Glutamatergic neuron (in vitro differentiated cells): ENCODE measurements around the gene DAPK1. TPM values are rescaled to one million over a fixed set of nuclear protein-coding genes. Genes with fewer than 3 reads are reported as not detected.

Experiments used
- DNase-seq: peaks from one replicate; pipeline ENCODE4 v3.0.0; 2022
- H3K27ac Mint-ChIP-seq: one replicate; pipeline ENCODE4 v1.8.0; 2020; ENCODE audit warnings: mild to moderate bottlenecking, mixed read lengths, inconsistent platforms; ENCODE audit not compliant: unreplicated experiment
- H3K27me3 Mint-ChIP-seq: one replicate; pipeline ENCODE4 v1.8.0; 2020; ENCODE audit warnings: mild to moderate bottlenecking, moderate library complexity, mixed read lengths, inconsistent platforms; ENCODE audit not compliant: unreplicated experiment
- H3K36me3 Mint-ChIP-seq: one replicate; pipeline ENCODE4 v1.8.0; 2020; ENCODE audit warnings: mild to moderate bottlenecking, mixed read lengths, inconsistent platforms; ENCODE audit not compliant: unreplicated experiment
- H3K4me1 Mint-ChIP-seq: one replicate; pipeline ENCODE4 v1.8.0; 2020; ENCODE audit warnings: mild to moderate bottlenecking, low read depth, mixed read lengths, inconsistent platforms; ENCODE audit not compliant: unreplicated experiment
- H3K4me3 Mint-ChIP-seq: one replicate; pipeline ENCODE4 v1.8.0; 2020; ENCODE audit warnings: mild to moderate bottlenecking, mixed read lengths, inconsistent platforms; ENCODE audit not compliant: unreplicated experiment
- H3K9me3 Mint-ChIP-seq: one replicate; pipeline ENCODE4 v1.8.0; 2020; ENCODE audit warnings: mild to moderate bottlenecking, moderate library complexity, mixed read lengths, inconsistent platforms; ENCODE audit not compliant: unreplicated experiment
- CTCF ChIP-seq: fragments of 200-600 bp; sonication (generic); IDR thresholded peaks from one replicate; pipeline ENCODE4 v1.5.0; 2021; ENCODE audit not compliant: partially characterized antibody, unreplicated experiment
- total RNA-seq: library from RNA; stranded (reverse); fragmentation: NEBNext Ultra II Directional; extraction: Animal tissue kit (Norgen Biotek cat#: 25700); gene quantifications from one replicate; pipeline ENCODE4 v1.2.1, GENCODE V29; 2021; ENCODE audit not compliant: unreplicated experiment

The DAPK1 gene
- total RNA-seq, 1 donor from 2014 or later, result 384 TPM

GRCh38 chr9:87710443-87710842 is 212.8 kb downstream of the DAPK1 start:
- peaks cover 12% of the 10 kb centered on the region for H3K36me3 Mint-ChIP-seq

GRCh38 chr9:87711857-87712800 is 214.5 kb downstream of the DAPK1 start:
- Mint-ChIP-seq H3K27me3 (peaks cover 10% of the 10 kb centered on the region), H3K9me3 (peaks cover 10% of the 10 kb centered on the region), H3K36me3 (peaks cover 6% of the 10 kb centered on the region), H3K4me3 (no peak overlapping the region), H3K4me1 (peaks cover 8% of the 10 kb centered on the region), H3K27ac (no peak overlapping the region)
- TF ChIP-seq CTCF, result no peak
- DNase-seq, result no peak

More at GRCh38 chr9:87710443-87710842, 212.8 kb downstream of the DAPK1 start:
- Mint-ChIP-seq H3K9me3 (peaks cover 10% of the 10 kb centered on the region), H3K4me3 (no peak overlapping the region), H3K27me3 (peaks cover 10% of the 10 kb centered on the region), H3K27ac (no peak overlapping the region), H3K4me1 (peaks cover 8% of the 10 kb centered on the region)
- no peak for DNase-seq
- no peak for TF ChIP-seq CTCF

GRCh38 chr9:87712801-87713277 is 215.2 kb downstream of the DAPK1 start:
- Mint-ChIP-seq H3K4me1 (peaks cover 6% of the 10 kb centered on the region), H3K9me3 (peaks cover 6% of the 10 kb centered on the region), H3K4me3 (no peak overlapping the region), H3K27me3 (peaks cover 7% of the 10 kb centered on the region), H3K27ac (peak overlapping the region; percentile 54), H3K36me3 (no peaks in the 10 kb centered on the region)
- no peak for DNase-seq
- no peak for TF ChIP-seq CTCF

- no peak overlapping the region for H3K4me3 Mint-ChIP-seq
- H3K27me3 Mint-ChIP-seq, result peaks cover 7% of the 10 kb centered on the region
- no peaks in the 10 kb centered on the region for H3K36me3 Mint-ChIP-seq
- DNase-seq, result no peak
- H3K27ac Mint-ChIP-seq, result peak overlapping the region; percentile 54
- peaks cover 6% of the 10 kb centered on the region for H3K4me1 Mint-ChIP-seq
- no peak for TF ChIP-seq CTCF
- peaks cover 6% of the 10 kb centered on the region for H3K9me3 Mint-ChIP-seq
These were observed 215.8 kb downstream of the DAPK1 start for GRCh38 chr9:87713278-87713987.

GRCh38 chr9:87713988-87714330 is 216.3 kb downstream of the DAPK1 start:
- no peak for TF ChIP-seq CTCF
- Mint-ChIP-seq H3K27me3 (peaks cover 7% of the 10 kb centered on the region), H3K27ac (no peak overlapping the region), H3K4me3 (no peak overlapping the region), H3K4me1 (peaks cover 6% of the 10 kb centered on the region), H3K9me3 (peaks cover 6% of the 10 kb centered on the region), H3K36me3 (no peaks in the 10 kb centered on the region)
- DNase-seq, result no peak
